HG03571 (cell line): Measurements from ENCODE around the gene FZD4.
"Not testable (repeated sequence)": the region's sequence is repeated elsewhere in the genome, so short reads cannot be mapped to it uniquely, and the experiment has no call there.

Experiments used
- ATAC-seq: cut with Tn5 transposase; IDR thresholded peaks from one replicate; pipeline ENCODE4 v1.9.1; 2021; ENCODE audit not compliant: unreplicated experiment

The FZD4 gene

DNA sequence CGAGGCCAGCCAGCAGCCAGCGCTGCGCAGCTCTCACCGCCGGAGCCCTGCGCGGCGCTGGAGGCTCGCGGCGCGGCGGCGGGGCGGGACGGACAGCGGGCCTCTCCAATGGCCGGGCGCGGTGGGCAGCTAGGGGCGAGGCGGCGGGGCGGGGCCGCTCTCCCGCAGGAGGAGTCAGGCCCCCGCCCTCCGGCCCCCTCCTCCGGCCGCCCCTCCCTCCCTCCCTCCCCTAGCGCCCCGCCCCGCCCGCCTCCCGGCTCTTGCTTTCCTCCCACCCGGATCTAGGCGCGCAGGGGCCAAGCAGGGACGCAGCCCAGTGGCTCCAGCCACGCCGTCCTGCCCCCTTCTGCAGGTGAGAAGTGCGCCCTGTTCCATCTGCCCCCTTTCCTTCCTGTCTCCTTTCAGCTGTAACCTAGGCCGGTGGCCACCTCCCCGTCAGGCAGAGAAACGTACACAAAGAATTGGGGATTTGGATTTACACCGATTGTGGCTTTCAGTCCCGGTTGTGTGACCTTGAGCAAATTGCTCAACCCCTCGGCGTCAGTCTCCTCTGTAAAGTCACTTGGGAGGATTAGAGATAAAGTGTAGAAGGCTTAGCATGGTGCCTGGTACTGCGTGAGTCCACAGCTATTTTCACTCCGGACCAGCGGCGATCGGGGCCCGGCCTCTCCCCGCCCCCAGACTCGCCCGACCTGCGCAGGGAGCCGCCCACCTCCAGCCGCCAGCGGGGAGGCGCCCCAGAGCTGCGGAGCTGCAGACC lies at the start of gene FZD4:
Gene FZD4, minus strand, starts transcription at position 35 of the 760 bp plus-strand sequence. CDS start 310 bp downstream, outside the sequence.
- peak; percentile 96 for ATAC-seq

- ATAC-seq = not testable (repeated sequence)
Measured at GRCh38 chr11:87004281-87004680, 49.1 kb upstream of the FZD4 start.

DNA sequence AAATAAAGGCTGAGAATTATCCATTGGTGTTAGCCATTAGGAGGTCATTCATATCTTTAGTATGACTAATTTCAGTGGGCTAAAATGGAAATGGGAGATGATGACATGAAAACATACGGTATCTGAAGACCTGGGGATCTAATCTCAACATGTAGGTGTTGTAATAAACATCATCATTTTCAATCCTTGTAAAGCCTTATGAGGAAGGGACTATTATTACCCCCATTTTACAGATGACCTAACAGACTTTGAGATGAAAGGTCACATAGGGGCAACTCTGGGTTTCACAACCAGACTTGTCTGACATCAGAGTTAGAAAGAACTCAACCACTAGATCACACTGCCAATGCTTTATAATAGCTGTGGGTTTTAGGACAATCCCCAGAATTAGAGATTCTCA lies 47.7 kb upstream of the FZD4 start:
- no peak for ATAC-seq

DNA sequence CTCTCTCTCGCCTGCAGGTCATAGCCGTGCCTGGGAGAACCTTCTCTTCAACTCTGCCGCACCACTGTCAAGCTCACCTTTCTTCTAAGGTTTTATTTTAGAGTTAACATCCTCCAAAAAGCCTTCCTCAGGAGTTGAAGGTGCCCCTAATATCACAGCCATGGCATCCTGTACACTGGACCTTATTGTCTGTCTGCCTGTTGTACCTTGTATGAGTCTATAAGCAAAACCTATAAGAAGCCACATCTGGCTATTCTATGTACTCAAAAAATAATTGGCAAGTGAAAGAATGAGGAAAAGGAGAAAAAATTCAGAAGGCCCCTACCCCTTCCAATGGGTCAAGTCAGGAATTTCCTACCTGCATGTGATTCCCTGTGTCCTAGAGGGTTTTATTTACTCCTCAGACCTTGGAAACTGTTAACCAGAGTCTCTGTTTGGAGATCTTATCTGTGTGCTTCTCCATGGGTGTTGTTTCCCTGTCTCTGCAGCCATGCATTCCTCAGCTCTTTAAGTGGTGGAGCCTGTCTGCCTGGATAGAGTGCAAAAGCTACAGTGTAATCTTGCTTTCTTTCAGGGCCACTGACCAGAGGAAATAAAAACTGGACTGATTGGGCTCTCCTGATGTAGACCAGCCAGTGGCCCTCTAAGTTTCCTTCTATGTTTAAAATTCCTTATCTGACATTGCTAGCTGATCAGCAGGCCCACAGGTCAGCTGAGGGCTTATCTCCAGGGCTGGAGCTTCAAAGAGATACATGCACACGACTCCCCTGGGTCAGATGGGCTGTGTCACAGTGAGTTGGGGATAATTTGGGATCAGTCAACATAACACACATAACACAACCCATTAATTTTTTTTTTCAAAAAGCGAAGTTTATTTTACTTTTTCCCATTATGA lies 44.9 kb upstream of the FZD4 start:
- no peak for ATAC-seq

- ATAC-seq = no peak
Measured at GRCh38 chr11:86999388-86999787, 44.2 kb upstream of the FZD4 start.

DNA sequence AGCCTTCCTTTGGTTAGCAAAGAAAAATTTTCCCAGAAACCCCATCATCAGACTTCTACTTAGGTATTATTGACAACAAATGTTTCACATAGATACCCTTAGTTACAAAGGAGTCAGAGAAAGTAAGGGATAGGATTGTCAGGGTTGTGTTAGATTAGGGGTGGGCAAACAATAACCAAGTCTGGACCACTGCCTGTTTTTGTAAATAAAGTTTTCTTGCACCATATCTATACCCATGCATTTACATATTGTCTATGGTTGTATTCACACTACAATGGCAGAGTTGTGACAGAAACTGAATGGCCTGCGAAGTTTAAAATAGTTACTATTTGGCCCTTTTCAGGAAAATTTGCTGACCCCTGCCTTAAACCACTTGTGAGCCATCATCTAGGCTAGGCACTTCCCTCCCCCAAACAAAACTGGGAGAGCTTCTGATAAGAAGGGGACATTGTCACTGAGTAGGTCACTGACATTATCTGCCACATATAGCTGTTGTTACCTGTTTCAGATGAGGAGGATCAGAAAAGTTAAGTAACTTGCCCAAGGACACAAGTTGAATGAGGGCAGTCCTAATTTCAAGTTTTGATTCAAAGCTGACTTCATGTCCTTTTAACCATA lies 41.9 kb upstream of the FZD4 start:
- ATAC-seq = no peak

DNA sequence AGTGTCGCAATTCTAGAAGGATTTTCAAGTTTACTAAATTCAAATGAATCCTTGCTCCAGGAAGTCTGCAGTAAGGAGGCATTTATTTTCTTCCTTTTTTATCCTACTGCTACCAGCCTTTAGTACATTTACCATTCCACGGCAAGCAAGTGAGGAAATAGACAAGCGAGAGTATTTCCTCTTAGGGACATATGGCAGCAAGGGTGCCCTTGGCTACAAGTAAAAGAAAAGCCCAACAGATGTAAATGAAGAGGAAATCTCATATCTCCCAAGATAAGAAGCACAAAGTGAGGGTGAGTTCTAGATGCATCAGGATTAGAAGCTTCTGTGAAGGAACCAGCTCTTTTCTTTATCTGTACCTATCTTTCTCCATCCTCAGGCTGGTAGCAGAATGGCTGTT lies 37.8 kb upstream of the FZD4 start:
- no peak for ATAC-seq

- ATAC-seq = not testable (repeated sequence)
Measured at GRCh38 chr11:86992340-86992739, 37.1 kb upstream of the FZD4 start.

- no peak for ATAC-seq
Measured at GRCh38 chr11:86991341-86991740, 36.1 kb upstream of the FZD4 start.

- ATAC-seq = no peak
Measured at GRCh38 chr11:86990515-86990914, 35.3 kb upstream of the FZD4 start.

DNA sequence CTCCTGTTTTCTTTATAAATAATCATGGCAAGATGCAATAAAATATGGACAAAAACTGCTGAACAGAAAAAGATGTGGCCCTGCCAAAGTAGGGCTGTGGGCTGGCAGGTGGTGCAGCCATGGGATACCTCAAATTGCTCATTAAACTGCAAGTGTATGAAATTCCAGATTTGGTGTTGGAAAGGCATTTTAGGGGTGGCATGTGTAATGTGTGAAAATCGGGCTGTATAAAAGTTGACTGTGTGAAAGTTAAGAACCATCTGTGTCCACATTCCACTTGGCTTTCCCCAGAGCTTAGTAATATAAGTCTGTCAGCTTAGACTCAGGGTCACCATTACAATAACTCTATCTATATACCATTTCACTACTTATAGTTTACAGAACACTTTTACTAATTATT lies 34.8 kb upstream of the FZD4 start:
- no peak for ATAC-seq

DNA sequence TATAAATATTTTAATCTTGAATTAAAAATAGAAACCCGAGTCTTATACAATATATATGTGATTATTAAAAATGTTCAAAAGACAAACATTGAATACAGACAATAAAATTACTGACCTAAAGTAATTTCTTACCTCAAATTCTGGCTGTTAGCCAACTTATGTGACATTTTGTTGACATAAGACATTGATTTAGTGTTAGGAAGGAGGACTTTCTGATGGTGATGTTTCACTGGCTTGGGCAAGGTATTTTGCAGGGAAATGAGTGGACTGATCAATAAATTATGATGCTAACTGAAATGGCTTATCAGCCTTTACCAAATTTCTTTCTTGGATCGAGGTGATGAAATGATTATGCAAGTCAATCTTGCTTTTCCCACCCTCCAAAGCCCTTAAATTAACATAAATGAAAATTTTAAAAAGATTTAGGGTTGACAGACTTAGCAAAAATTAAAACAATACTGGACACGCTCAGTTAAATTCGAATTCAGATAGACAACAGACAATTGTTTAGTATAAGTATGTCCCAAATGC lies 33.2 kb upstream of the FZD4 start:
- ATAC-seq = no peak

DNA sequence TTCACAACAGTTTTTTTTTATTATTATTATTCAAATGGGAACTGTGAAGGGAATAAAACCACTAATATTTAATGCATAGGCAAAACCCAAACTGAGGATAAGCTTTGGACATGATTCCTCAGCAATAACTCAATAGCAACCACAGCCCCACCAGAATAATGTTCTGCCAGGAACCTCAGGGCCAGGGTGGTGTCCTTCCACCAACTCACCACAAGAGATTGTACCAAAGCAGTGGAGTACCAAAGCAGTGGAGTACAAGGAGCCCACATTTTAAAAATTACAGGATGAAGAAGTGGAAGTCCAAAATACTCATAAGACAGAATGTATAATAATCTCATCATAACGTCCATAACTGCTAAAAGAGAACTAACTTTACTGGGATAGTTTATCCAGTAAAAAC lies 32.5 kb upstream of the FZD4 start:
- no peak for ATAC-seq

- no peak for ATAC-seq
Measured at GRCh38 chr11:86984701-86985100, 29.5 kb upstream of the FZD4 start.

- no peak for ATAC-seq
Measured at GRCh38 chr11:86983021-86983488, 27.9 kb upstream of the FZD4 start.

DNA sequence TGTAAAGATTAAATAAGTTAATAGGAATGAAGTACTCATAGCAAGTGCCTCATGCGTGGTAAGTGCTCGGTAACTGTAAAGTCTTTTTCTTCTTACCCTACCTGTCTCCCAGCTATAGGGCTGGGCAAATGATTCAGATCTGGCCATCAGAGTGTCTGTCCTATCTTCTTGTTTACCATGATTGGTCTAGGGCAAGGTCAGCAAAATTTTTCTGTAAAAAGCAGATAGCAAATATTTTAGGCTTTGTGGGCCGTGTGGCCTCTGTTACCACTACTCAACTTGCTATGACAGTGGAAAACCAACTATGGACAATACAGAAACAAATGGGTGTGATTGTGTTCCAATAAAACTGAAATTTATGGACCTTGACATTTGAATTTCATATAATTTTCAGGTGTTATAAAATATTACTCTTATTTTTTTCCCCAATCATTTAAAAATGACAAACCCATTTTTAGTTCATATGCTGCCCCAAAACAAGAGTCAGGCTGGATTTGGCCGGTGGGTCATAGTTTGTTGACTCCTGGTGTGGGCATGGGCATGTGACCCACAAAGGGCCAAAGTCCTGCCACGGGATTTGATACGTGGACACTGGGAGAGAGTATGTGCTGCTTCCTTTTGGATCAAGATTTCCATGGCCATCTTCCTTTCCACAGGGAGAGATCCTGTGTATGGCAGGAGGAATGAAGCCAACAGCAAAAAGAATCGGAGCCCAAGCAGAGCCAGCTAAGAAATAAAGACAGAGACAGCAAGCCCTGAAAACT lies 26.8 kb upstream of the FZD4 start:
- no peak for ATAC-seq

- ATAC-seq = no peak
Measured at GRCh38 chr11:86980086-86980796, 25.0 kb upstream of the FZD4 start.

DNA sequence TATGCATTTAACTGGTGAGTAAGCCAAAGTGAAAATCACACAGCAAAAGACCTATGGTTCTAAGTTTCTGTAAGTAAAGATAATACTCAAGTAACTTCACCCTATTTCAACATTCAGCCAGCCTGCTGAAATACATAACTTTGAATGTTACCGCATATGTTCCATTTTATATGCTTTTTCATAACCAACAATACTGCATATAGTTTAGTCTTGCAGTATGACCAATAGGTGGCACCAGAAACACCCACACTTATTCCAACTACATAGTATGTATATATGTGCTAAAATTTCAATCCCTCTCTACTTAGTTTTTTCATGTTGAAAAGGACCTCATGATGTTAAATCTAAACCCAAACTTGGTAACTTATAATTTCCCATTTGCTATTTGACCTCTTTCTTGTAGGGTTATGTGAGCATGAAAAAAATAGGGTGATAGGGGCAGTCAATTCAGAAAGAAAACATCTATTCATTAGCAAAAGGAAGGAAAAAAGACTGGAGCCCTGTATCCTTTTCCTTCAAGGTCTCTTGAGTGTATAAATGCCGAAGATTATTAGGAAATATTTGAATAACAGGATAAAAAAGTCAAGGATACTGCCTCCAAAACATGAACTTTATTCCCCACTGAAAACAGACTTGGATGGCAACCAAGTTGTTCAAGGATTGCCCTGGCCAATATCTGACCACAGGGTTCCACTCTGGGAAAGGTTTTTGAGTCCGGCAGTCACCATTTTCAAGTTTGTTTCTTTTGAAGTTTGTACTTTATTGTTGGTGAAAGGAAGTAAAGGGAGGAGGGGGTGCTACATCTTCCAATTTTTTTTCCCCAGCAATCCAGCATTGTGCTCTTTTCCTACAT lies 23.8 kb upstream of the FZD4 start:
- ATAC-seq = no peak

DNA sequence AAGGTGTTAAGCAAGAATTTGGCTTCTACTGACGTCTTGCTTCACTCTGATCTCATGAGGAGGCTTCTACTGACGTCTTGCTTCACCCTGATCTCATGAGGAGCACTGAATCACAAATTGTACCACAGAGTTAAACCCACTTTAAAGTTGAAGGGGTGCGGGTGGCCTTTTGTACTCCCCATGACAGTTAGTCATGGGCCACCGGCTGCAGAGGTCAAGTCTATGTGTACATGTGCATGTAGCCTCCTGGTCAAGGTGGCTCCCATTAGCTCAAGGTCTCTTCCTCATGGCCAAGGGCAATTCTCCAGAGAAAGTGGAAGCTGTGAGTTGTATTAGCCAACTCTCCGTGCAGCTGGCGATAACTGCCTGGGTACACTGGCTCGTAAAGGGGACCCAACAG lies 23.1 kb upstream of the FZD4 start:
- no peak for ATAC-seq
